K562 (cell line): ENCODE measurements around the gene AP5Z1. TPM values are rescaled to one million over a fixed set of nuclear protein-coding genes. Genes with fewer than 3 reads are reported as not detected.

Experiments
- CTCFL ChIP-seq: IDR thresholded peaks from 2 replicates; pipeline ENCODE4 v1.6.1; 2011; ENCODE audit warnings: borderline replicate concordance, low read depth, mild to moderate bottlenecking, moderate library complexity, low read length; ENCODE audit not compliant: insufficient read depth, poor library complexity, severe bottlenecking
- JUNB ChIP-seq: fragments of 450-650 bp; formaldehyde crosslinking; conservative IDR thresholded peaks from 2 replicates; pipeline ENCODE4 v1.4.0; 2020; ENCODE audit warnings: mild to moderate bottlenecking
- MTA1 ChIP-seq: fragments of 450-650 bp; IDR thresholded peaks from 2 replicates; pipeline ENCODE4 v1.6.1; 2017; ENCODE audit warnings: borderline replicate concordance
- NR2F6 ChIP-seq: fragments of 450-650 bp; formaldehyde crosslinking; IDR thresholded peaks from 2 replicates; pipeline ENCODE4 v1.4.0; 2020; ENCODE audit warnings: mild to moderate bottlenecking
- RB1 ChIP-seq: fragments of 450-650 bp; IDR thresholded peaks from 2 replicates; pipeline ENCODE4 v1.6.1; 2017; ENCODE audit warnings: low read depth, mild to moderate bottlenecking
- REST ChIP-seq, 2 experiments: fragments of 450-650 bp; formaldehyde crosslinking in 1 of 2; IDR thresholded peaks; 2 replicates each; pipeline versions ENCODE4 v1.4.0 to v1.6.1; 2014 to 2020; ENCODE audit warnings: mild to moderate bottlenecking in 2 of 2, borderline replicate concordance in 1 of 2, low read depth in 1 of 2
- SMC3 ChIP-seq: conservative IDR thresholded peaks from 2 replicates; pipeline ENCODE4 v1.6.1; 2011; ENCODE audit warnings: low read depth, low read length, improper control_type of control experiment; ENCODE audit not compliant: insufficient read depth
- TCF7 ChIP-seq: sonication (generic); IDR thresholded peaks from 2 replicates; pipeline ENCODE4 v1.6.1; 2016; ENCODE audit warnings: antibody characterized with exemption, borderline replicate concordance
- ZNF217 ChIP-seq: sonication (generic); formaldehyde crosslinking; IDR thresholded peaks from 2 replicates; pipeline ENCODE4 v1.8.0; 2022; ENCODE audit warnings: mild to moderate bottlenecking, missing genetic modification reagents
- ZNF830 ChIP-seq: fragments of 250-450 bp; sonication (Bioruptor Pico); IDR thresholded peaks from 2 replicates; pipeline ENCODE4 v1.5.0; 2021; ENCODE audit warnings: mild to moderate bottlenecking
- polyA plus RNA-seq, 8 experiments: library from polyadenylated mRNA; depleted of rRNA in 4 of 8; stranded (reverse) in 5 of 8; unstranded in 3 of 8; fragments of >200 nt; fragmentation: Nextera tagmentation in 2 of 8; fragmentation: Illumina TruSeq in 1 of 8; extraction: Ambion mirVana in 2 of 8; extraction: Trizol in 1 of 8; gene quantifications; 2 replicates each; pipeline versions ENCODE4 v1.2.1 to v1.2.3, GENCODE V29; 2011 to 2014; ENCODE audit warnings: inconsistent platforms in 1 of 8, missing spikeins in 1 of 8
- total RNA-seq, 7 experiments: library from RNA; depleted of rRNA in 6 of 7; stranded (reverse); fragments of >200 nt in 6 of 7; fragmentation: Illumina TruSeq in 2 of 7; extraction: Trizol in 2 of 7; gene quantifications; 2 replicates each; pipeline versions ENCODE4 v1.2.1 to v1.2.3, GENCODE V29; 2011 to 2021; ENCODE audit warnings: low replicate concordance in 1 of 7

The AP5Z1 gene
- total and polyA plus RNA-seq, 9 of the 15 experiments (the other 6 are each of a cell fraction or from before 2014, with no cell fraction given): 0.06 to 31.1 (median 6.4) TPM

GRCh38 chr7:4753598-4754432, 21.6 kb upstream of the AP5Z1 start (continued):
- no peak for TF ChIP-seq JUNB (CRISPR knock-in tag)
- TF ChIP-seq ZNF217: no peak
- no peak for TF ChIP-seq TCF7
- TF ChIP-seq SMC3: peak; percentile 86
- TF ChIP-seq NR2F6 (CRISPR knock-in tag): no peak
- no peak for TF ChIP-seq MTA1
- peak; percentile 77 for TF ChIP-seq CTCFL
- TF ChIP-seq REST (IDR thresholded peaks at IDR 0.05; ENCODE audit: borderline replicate concordance): peak; percentile 80
- no peak for TF ChIP-seq REST (CRISPR knock-in tag; IDR thresholded peaks at IDR 0.05; ENCODE audit: low read depth)
- no peak for TF ChIP-seq ZNF830 (CRISPR knock-in tag)
- TF ChIP-seq RB1: peak; percentile 38; the same call in 1 of the 2 replicates
